ENCODE results near the gene PTPRB.

The PTPRB gene

GRCh38 chr12:70641691-70642090 lies 4.5 kb upstream of the PTPRB start:
- no peak for DNase-seq

GRCh38 chr12:70640901-70641300 lies 3.7 kb upstream of the PTPRB start:
- no peak for DNase-seq

GRCh38 chr12:70639535-70639934 lies 2.3 kb upstream of the PTPRB start:
- DNase-seq: no peak

GRCh38 chr12:70638639-70639360 lies 1.6 kb upstream of the PTPRB start:
- no peak for DNase-seq

- no peak for DNase-seq
These were observed 1.5 kb downstream of the PTPRB start for GRCh38 chr12:70635755-70636154.

- no peak for DNase-seq
These were observed 8.3 kb downstream of the PTPRB start for GRCh38 chr12:70628701-70629480.

- no peak for DNase-seq
These were observed 9.6 kb downstream of the PTPRB start for GRCh38 chr12:70627677-70628076.

GRCh38 chr12:70626180-70626579 lies 11.0 kb downstream of the PTPRB start:
- no peak for DNase-seq

GRCh38 chr12:70619471-70620152 lies 17.6 kb downstream of the PTPRB start:
- DNase-seq: no peak

GRCh38 chr12:70618371-70618770 lies 18.9 kb downstream of the PTPRB start:
- DNase-seq: no peak

GRCh38 chr12:70617450-70617849 lies 19.8 kb downstream of the PTPRB start:
- no peak for DNase-seq

GRCh38 chr12:70615174-70615866 lies 21.9 kb downstream of the PTPRB start:
- DNase-seq: no peak

GRCh38 chr12:70609739-70610491 lies 27.3 kb downstream of the PTPRB start:
- no peak for DNase-seq

- no peak for DNase-seq
These were observed 28.0 kb downstream of the PTPRB start for GRCh38 chr12:70609203-70609602.

GRCh38 chr12:70608184-70608583 lies 29.0 kb downstream of the PTPRB start:
- no peak for DNase-seq

- DNase-seq: no peak
These were observed 30.1 kb downstream of the PTPRB start for GRCh38 chr12:70607107-70607506.

GRCh38 chr12:70605976-70606375 lies 31.3 kb downstream of the PTPRB start:
- no peak for DNase-seq

- DNase-seq: no peak
These were observed 32.6 kb downstream of the PTPRB start for GRCh38 chr12:70604662-70605061.

- no peak for DNase-seq
These were observed 34.2 kb downstream of the PTPRB start for GRCh38 chr12:70603044-70603443.

GRCh38 chr12:70598467-70599193 lies 38.6 kb downstream of the PTPRB start:
- DNase-seq: no peak

GRCh38 chr12:70592664-70593063 lies 44.6 kb downstream of the PTPRB start:
- no peak for DNase-seq
